Activated CD4-positive, alpha-beta T cell treated with anti-CD3 and anti-CD28 coated beads, Interleukin-2, Interleukin-4, amounts not matched to agents 100 ng/mL and 50 ng/mL, durations not matched to agents 16 hours and 8 hours (primary cell): Measurements from ENCODE around the gene LRRC1.
"Not testable (repeated sequence)": the region's sequence is repeated elsewhere in the genome, so short reads cannot be mapped to it uniquely, and the experiment has no call there.

Experiments used
- DNase-seq: peaks from one replicate; pipeline ENCODE4 v3.0.0-alpha.2; 2020; ENCODE audit warnings: low spot score

The LRRC1 gene

DNA sequence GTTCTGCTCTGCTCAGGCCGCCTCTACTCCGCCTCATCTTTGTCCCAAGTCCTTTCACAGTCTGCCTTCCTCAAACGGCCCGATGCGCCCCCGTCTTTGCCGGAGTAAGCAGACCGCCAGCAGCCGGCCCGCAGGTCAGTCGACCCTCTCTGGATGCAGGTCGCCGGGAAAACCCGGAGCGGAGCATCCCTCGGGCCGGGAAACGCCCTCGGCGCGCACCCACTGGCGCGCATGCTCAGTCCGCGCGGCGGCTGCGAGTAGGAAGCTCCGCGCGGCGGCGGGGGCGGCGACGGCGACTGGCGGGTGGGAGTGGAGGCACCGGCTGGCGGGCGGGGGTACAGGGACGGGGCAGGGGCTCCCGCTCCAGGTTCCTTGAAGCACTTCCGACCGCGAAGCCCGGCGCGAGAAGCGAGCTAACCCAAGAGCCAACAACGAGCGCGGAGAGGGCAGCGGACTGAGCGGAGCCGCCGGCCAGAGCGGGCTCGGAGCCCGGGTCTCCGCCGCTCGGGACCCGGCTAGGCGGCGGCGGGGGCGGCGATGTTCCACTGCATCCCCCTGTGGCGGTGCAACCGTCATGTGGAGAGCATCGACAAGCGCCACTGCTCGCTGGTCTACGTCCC, at the start of gene LRRC1:
Gene LRRC1 (plus strand): TSS at position 286 of the 620 bp plus-strand sequence. CDS start 252 bp downstream, at position 538.
- DNase-seq, result peak; percentile 85

DNA sequence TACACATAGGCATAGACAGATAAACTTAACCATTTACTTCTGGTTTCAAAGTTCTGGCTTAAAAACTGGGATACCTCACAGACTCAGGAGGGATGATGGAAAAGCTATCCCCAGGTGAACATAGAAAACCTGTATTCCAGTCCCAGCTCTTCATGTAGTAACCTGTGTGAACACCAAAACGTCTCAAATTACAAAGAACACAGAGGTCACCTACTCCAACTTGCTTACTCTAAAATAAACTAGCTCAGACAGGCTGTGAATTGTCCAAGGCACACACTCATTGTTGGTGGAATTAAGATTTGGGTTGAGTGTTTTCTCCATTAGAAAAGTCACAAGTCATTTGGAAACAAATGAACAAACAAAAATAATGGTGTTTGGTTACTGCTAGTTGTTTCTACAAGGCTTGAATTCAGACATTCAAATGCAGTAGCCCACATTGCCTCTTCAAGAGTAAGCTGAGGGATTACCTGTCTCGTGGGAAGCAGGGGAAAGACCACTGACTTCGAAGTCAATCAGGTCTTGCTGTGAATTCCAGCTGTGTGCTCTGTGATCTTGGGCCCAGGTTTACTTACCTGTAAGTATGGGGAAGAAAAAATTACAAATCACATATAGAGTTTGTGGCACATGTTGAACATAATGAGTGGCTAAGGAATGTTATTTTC, 48.2 kb upstream of the LRRC1 start:
- DNase-seq, result no peak

DNA sequence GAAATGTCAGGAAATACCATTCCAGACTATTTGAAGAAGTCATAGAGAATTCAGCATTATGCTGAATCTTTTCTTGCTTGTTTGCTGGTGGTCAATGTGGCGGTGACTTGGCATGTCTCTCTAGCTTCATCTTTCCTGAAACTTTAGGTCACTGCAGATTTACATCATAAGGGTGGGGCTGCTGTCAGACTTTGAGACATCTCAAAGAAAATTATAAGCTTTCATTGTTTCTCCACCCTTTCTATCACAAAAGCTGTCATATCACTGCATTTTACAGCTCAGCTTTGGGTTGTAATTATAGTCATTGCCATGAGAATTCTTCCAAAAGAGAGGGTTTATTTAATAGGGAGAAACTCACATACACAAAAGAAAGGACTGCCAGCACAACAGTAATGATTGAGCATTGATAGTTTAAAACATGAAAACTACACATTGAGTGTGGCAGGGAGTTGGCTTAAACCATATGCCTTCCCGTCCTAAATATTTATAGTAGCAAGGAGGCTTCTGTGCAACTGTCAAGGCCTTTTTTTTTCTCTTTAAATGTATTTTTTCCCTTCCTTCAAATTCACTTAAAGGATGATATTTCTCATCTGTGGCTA, 44.7 kb upstream of the LRRC1 start:
- no peak for DNase-seq

- DNase-seq, result no peak
Measured at GRCh38 chr6:53751417-53751816, 43.4 kb upstream of the LRRC1 start.

DNA sequence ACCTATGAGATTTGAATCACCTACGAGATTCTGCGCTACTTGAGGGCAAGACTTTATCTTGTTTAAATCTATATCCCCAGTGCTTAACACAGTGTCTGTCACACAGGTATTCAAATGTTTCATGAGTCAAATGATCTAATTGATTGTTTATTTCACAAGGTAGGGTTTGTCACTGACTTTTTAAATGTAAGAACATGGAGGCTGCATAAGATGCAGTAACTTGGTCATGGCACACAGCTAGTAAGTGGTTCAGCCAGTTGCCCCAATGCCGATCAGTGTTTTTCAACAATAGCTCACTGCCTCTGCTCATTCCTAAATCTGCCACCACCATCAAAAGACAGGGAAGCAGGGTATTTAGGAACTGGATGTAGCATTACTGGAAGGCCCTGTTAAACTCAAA, 42.4 kb upstream of the LRRC1 start:
- no peak for DNase-seq

DNA sequence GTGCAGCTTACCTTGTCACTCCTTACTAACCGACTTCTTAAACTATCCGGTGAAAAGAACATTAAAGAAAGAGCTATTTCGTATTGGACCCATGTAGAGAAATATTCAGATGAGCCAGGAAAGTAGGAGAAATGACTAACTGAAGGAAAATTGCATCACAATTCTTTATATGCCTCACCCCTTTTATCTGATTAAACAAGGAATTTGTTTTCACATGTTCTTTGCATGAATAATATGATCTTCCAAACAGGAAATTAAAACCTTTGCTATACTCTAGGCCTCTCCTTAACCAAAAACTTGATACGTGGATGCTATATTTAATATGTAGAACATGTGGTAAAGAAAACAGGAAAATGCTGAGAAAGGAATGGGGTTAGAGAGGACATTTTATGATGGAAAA, 41.9 kb upstream of the LRRC1 start:
- DNase-seq, result no peak

DNA sequence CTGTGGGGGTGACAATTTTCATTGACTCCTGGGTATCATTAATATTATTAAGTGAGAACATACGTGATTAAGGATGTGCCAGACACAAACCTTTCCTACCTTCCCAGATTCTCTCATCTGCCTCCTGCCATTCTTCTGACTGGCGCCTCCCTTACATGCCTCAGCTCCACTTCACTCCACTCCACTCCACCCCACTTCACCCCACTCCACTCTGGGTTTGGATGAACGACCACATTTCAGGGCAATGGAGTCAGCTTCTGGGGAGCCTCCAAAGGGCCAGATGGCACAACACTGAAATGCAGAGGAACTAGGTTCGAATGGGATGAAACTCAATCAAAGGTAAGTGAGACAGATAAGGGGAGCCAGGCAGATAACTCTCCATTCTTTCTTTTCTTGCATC, 40.5 kb upstream of the LRRC1 start:
- no peak for DNase-seq

GRCh38 chr6:53756396-53756795, 38.4 kb upstream of the LRRC1 start:
- no peak for DNase-seq

GRCh38 chr6:53758496-53758895, 36.3 kb upstream of the LRRC1 start:
- DNase-seq, result no peak

DNA sequence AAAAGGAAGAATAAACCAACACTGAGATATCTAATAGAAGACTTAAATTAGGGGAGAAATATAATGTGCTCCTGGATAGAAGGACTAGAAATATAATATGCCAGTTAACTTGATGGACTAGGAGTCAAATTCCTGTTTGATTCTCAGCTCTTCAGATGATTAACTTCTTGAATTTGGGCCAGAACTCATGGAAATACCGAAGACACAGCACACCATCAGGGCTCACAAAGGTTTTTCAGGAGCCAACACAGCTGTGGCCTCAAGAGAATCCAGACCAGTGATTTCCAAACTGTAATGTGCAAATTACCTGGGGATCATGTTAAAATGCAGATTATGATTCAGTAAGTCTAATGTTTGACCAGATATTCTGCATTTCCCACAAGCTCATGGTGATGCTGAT, 33.8 kb upstream of the LRRC1 start:
- no peak for DNase-seq

DNA sequence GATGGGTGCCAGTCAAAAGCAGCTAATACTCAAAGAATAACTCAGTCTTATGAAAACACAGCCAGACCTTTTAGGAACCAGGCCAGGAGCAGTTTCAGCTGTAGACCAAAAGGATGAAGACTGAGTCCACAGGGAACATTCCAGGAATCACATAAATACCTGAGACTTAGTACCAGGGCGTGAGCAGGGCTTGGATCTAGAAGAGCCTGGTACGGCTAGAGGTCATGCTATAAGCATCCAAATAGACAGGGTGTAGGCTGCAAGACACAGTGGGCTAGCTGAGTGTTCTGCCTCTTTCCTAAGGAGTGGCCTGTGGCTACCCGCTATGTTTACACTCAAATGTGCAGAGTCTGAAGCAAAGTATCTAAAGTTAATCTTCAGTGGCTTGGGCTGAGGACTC, 29.5 kb upstream of the LRRC1 start:
- DNase-seq, result no peak

DNA sequence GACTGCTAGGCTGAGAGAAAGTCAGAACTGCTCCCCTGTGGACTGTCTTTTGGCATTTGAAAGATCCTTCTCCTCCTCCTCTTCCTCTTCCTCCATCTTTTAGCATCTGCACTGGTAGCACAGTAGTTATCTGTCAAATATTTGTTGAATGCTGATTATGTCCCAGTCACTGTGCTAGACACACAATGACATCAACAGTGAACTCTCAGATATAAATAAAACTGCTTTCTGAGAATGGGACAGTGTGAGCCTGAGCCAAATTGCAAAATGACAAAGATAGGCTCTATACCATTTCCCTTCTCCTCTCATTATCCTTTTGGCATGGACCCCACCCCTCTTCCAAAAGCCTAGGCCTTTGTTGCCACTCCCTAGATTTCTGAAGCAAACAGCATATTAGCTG, 27.9 kb upstream of the LRRC1 start:
- DNase-seq, result no peak

DNA sequence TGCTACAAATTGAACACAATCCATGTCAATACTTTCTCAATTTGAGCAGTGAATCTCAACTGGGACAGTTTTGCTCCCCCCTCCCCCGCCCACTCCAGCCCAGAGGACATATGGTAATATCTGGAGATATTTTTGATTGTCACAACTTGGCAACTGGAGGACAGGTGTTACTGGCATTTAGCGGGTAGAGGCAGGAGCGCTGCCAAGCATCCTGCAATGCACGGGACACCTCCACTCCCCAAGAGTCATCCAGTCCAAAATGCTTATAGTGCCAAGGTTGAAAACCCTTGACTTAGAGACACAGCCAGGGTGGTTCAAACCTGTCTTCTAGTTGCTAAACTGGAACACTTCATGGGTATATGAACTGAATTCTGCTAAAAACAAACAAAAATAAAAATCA, 26.9 kb upstream of the LRRC1 start:
- no peak for DNase-seq

DNA sequence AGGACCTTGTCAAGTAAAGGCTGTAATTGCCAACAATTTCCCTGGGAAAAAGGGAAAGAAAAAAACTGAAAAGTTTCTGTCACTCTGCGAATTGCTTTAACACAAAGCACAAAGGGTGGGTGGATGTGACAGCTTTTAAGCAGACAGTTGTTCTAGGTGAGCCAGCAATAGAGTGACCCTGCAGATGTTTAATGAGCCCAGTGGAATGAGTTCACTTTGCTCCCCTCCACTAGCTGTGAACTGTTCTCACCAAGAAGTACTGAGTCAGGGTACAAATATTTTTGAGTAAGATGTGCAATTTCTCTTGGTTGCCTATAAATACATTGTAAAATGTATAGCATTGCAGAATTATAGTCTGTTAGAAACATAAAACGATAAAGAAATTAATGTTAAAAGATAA, 26.2 kb upstream of the LRRC1 start:
- no peak for DNase-seq

- no peak for DNase-seq
Measured at GRCh38 chr6:53770780-53771249, 24.0 kb upstream of the LRRC1 start.

DNA sequence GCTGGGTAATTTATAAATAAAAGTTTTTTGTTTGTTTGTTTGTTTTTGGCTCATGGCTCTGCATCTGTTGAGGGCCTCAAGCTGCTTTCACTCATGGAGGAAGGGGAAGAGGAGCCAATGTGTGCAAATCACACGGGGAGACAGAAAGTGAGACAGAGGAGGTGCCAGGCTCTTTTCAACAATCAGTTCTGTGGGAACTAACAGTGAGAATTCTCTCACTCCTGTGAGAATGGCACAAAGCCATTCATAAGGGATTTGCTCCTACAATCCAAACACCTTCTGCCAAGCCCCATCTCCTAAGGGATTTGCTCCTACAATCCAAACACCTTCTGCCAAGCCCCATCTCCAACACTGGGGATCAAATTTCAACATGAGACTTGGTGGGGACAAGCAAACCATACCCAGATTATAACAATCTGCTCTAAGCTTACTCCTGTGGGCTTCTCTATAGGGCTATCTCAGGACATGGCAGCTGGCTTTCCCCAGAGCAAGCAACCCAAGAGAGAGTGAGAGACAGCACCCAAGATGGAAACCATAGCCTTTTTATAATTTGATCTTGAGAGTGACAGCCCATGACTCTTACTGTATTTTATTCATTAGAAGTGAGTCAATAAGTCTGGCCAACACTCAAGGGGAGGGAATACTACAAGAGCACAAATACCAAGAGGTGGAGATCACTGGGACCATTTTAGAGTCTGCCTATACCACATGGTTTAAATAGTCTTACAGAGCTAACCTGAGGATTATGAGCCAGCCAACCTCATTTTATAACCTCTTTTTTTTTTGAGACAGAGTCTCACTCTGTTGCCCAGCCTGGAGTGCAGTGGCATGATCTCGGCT, 22.8 kb upstream of the LRRC1 start:
- DNase-seq, result no peak

GRCh38 chr6:53773044-53773696, 21.6 kb upstream of the LRRC1 start:
- DNase-seq, result no peak

GRCh38 chr6:53776152-53776551, 18.7 kb upstream of the LRRC1 start:
- not testable (repeated sequence) for DNase-seq

GRCh38 chr6:53784991-53785390, 9.8 kb upstream of the LRRC1 start:
- DNase-seq, result not testable (repeated sequence)

GRCh38 chr6:53786832-53787231, 8.0 kb upstream of the LRRC1 start:
- no peak for DNase-seq

GRCh38 chr6:53790886-53791285, 3.9 kb upstream of the LRRC1 start:
- no peak for DNase-seq

GRCh38 chr6:53792016-53792415, 2.8 kb upstream of the LRRC1 start:
- no peak for DNase-seq
